Activated naive CD4-positive, alpha-beta T cell treated with anti-CD3 and anti-CD28 coated beads, Interleukin-2, amount 10 ng/mL, durations not matched to agents 5 hours and 36 hours (primary cell): ENCODE results near the gene MINDY4. TPM values are rescaled to one million over a fixed set of nuclear protein-coding genes. Genes with fewer than 3 reads are reported as not detected.

Source experiments
- total RNA-seq, 2 experiments: library from RNA; stranded (reverse); gene quantifications; one replicate each; pipeline ENCODE4 v1.2.3, GENCODE V29; 2021

MINDY4 gene
- total RNA-seq, result 1 to 10 TPM; 1.3 TPM

DNA sequence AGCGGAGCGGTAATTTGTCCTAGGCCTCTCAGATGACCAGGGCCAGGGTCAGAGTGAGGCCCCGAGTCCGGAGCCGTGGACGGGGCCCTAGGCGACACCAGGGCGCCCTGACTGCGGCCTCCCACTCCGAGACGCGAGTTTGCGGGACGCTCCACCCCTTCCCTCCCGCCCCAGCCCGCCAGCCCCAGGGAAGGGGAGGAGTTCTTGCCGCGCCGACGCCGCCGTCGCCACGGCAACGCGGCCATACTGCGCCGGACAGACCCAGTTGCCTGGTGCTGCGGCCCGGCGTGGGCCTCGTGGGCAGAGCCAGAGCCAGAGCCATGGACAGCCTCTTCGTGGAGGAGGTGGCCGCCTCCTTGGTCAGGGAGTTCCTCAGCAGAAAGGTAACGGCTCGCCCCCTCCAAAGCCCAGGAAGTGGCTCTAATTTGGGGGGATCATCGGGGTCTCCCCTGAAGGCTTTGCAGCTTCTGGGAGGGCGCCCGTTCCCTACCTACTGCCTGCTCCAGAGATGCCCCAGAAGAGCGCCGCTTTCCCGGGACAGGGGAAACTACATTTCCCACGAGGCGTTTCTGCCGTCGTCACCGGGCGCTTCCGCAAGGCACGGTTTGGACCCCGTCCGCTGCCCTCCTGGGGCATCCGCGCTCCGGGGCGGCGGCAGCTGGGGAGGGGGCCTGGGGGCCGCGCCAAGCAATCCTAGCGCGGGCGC is at the start of gene MINDY4:
Gene MINDY4 (plus strand): TSS at position 244 of the 706 bp plus-strand sequence. CDS start 77 bp downstream, at position 321.

DNA sequence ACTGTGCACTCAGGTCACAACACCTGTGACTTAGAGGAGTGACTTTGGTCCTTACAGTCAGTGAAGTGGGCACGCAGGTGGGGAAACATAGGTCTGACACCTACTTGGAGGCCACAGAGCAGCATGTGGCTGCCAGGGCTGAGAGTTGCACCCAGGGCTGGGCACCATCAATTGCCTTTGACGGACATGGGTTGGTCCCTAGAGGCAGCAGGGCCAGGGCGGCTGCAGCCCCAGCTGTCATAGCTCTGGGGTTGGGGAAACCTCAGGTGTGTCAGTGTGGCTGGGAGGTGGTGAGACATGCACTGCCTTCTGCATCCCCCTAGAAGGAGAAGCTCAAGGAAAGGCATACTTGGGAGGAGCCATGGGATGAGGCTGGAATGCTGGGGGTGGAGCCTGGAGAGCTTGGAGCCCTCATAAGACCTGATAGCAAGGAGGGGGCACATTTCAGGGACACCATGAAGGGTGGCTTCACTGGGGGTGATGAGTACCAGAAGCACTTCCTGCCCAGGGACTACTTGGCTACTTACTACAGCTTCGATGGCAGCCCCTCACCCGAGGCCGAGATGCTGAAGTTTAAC is 19.4 kb upstream of the MINDY4 start, which contains the start of gene INMT:
Gene INMT (plus strand): TSS at position 440 of the 578 bp plus-strand sequence. CDS start 16 bp downstream, at position 456.

GRCh38 chr7:30911561-30911969 is 140.3 kb downstream of the MINDY4 start, which contains the start of gene AQP1:
AQP1 (plus strand) TSS chr7:30911853; CDS start chr7:30911910, 57 bp downstream.

Other genes with a start within 250 kb of the MINDY4 start
- 100 to 1,000 TPM; 125 to 133 TPM for gene GARS1, start 176.5 kb upstream of the MINDY4 start, total RNA-seq
- not detected for gene CRHR2, start 89.0 kb upstream of the MINDY4 start, total RNA-seq
- gene INMT, start 19.3 kb upstream of the MINDY4 start, total RNA-seq, result 1 to 10 TPM in 1 of 2 experiments, under 1 TPM in 1; 0.99 to 1.4 TPM
- under 1 TPM; 0.08 to 0.14 TPM for gene AQP1, start 140.4 kb downstream of the MINDY4 start, total RNA-seq
- not detected for gene GHRHR, start 192.5 kb downstream of the MINDY4 start, total RNA-seq